ENCODE measurements around the gene PDGFRA.

The PDGFRA gene

DNA sequence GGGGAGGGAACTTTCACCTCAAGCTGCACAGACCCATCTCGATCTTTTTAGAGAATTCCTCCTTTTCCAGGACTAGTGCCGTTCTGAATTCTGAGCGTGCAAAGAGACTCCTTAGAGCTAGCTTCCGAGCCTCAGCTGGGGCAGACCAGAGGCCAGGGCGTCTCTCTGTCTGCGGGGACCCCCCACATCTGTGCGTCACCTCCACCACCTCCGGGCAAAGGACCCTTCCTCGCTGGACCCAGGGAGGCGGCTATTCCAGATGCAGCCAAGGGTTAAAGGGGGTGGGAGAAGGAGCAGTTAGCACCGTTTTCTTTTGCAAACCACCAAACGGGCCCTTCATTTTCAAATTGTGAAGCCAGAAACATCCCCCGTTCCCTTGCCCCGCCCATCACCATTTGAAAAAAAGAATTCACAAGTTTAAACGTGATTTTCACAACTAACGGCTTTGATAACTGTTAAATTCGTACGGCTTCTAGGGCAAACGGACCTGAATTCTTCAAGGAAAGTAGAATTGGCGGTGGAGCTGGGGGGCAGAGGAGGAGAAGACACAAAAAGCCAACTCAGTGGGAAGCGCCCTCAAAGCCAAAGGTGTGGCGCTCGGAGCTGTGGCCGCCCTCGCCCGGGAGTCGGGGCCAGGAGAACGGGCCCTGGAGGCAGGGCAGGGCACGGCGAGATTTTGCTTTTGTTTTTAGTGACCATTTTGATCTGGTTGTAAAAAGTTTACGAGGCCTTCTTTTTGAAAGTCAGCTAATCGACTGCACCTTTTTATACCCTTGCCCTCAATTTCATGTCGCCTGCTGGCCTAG, 3.3 kb upstream of the PDGFRA start:
- no peak for TF ChIP-seq Cebpa-rat (IDR thresholded peaks at IDR 0.05)
- peak overlapping the region in 5 of 10 experiments; percentile 13 to 51 (median 37); a peak in 9 of 20 replicates for H3K4me3 ChIP-seq
- H3K27me3 ChIP-seq, result peaks cover 69 to 79% (median 72%) of the 10 kb centered on the region in 11 experiments
- H4K20me1 ChIP-seq, result no peaks in the 10 kb centered on the region; a peak in 3 of 22 replicates
- peak overlapping the region in 9 of 11 experiments; percentile 17 to 74 (median 40); a peak in 11 of 22 replicates for H3K4me2 ChIP-seq
- H3K27ac ChIP-seq, result no peak overlapping the region
- peaks cover 0 to 11% (median 0%) of the 10 kb centered on the region in 10 experiments; a peak in 3 of 20 replicates for H3K4me1 ChIP-seq
- H3K9ac ChIP-seq, result no peak overlapping the region
- H3K36me3 ChIP-seq, result no peaks in the 10 kb centered on the region
- peaks cover 31 to 58% (median 49%) of the 10 kb centered on the region in 11 experiments for H3K9me3 ChIP-seq (replicated peaks in 1 of 11)

DNA sequence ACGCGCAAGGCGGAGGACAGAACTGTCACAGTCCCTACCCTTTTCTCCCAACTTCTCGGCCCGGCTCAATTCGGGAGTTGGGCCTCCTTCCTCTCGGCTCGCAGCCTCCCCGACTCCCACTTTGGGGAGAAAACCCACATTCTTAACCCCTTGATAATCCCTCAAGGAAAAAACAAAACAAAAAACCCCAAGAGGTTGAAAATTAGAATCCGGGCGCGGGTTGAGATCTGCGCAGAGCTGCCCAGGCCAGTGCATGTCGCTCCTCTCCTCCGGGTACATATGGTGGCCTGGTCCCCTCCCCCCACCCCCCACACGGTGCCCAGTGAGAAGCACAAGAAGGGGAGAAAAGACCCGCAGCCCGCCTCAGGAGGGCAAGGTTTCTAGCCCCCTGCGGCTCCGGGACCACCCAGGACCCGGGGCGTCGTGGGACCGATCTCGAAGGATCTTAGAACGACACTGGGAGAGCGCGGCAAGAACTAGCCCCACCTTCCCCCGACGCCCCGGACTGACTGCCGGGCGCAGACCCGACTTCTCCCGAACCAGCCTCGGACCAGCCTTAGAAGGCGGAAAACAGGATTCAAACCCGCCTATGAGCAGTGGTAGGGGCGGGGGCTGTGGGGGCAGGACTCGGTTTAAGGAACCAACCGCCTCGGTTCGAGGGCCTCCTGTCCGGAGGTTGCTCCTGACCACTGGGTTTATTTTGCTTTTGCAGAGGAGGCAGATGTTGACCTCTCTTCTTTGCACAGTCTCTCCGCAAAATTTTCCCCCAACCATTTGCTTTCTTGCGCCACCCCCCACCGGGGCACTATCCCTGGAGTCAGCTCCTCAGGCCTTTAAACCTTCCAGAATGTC, 2.5 kb upstream of the PDGFRA start:
- Histone ChIP-seq H3K4me3 (peak overlapping the region in 5 of 10 experiments; percentile 13 to 51 (median 37); a peak in 9 of 20 replicates), H3K9me3 (replicated peaks in 1 of 11) (peaks cover 39 to 66% (median 57%) of the 10 kb centered on the region in 11 experiments), H3K27me3 (peaks cover 77 to 88% (median 80%) of the 10 kb centered on the region in 11 experiments), H3K4me2 (peak overlapping the region in 9 of 11 experiments; percentile 17 to 74 (median 40); a peak in 11 of 22 replicates), H3K9ac (no peak overlapping the region), H4K20me1 (no peaks in the 10 kb centered on the region; a peak in 3 of 22 replicates), H3K4me1 (peaks cover 0 to 11% (median 0%) of the 10 kb centered on the region in 10 experiments; a peak in 3 of 20 replicates), H3K36me3 (no peaks in the 10 kb centered on the region; a peak in 1 of 22 replicates), H3K27ac (no peak overlapping the region)
- TF ChIP-seq Cebpa-rat (IDR thresholded peaks at IDR 0.05), result no peak

DNA sequence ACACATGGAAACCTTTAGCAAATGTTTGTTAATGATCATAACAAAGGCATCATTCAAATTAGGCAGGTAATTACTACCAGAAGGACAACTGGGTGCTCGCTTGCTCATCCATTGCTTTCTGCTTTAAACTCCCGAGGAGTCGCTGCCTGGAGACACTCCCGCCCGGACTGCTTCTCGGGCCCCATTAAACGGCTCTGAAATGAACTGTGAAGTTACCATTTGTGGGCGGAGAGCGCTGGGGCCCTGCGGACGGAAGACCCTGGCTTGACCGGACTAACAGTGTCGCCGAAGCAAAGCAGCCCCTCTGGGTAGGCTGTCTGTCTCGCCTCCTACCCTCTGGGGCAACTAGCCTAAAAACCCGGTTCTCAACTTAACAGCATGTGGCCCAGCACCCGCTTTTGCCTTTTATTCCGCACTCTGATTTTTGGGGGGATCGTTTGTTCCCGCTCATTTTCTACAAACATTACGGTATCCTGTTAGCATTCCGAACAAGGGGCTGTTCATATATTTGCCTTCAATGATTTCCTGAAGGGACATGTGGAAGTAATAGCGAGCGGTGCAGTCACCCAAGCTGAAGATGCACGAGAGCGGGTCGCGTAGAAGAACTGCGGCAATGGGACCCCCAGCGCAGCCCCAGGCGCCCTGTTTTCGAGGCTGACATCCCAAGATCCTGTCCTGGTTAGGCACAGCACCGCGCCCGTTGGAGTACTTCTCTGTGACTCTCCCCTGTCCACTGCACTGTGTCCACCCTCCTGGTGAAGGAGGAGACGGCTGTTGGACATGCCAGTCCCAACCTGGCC, 1.6 kb upstream of the PDGFRA start:
- Histone ChIP-seq H3K9ac (no peak overlapping the region), H3K4me3 (peak overlapping the region in 3 of 10 experiments; percentile 8 to 18 (median 14); a peak in 2 of 20 replicates), H4K20me1 (no peaks in the 10 kb centered on the region; a peak in 3 of 22 replicates), H3K4me1 (peaks cover 0 to 11% (median 0%) of the 10 kb centered on the region in 10 experiments; a peak in 3 of 20 replicates), H3K9me3 (replicated peaks in 1 of 11) (peaks cover 48 to 74% (median 65%) of the 10 kb centered on the region in 11 experiments), H3K27me3 (peaks cover 85 to 95% (median 89%) of the 10 kb centered on the region in 11 experiments), H3K27ac (no peak overlapping the region), H3K36me3 (peaks cover 0 to 5% (median 0%) of the 10 kb centered on the region in 11 experiments; a peak in 2 of 22 replicates), H3K4me2 (no peak overlapping the region)
- no peak for TF ChIP-seq Cebpa-rat (IDR thresholded peaks at IDR 0.05)

DNA sequence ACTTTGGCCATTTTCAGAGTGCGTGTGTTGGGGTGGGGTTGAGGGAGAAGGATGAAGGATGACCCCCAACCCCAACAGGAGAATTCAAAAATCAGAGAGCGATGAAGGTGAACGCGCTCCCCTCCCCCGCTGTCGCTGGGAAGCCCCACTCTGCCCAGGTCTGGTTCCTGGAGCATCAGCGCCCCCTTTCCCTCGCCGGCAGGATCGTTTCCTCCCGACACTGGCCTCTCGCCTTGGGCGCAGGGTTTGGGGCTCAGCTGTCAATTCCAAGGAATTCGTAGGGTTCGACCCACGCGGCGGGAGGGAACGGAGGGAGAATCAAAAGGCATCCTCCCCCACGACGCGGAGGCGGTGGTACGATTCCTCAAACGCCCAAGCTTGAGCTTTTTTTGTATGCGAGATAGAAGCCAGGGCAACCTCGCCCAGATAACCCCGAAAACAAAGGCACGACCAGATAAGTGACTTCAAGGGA, 1.0 kb upstream of the PDGFRA start:
- Histone ChIP-seq H3K27ac (no peak overlapping the region), H3K36me3 (peaks cover 0 to 5% (median 0%) of the 10 kb centered on the region in 11 experiments; a peak in 2 of 22 replicates), H3K27me3 (peaks cover 92 to 100% (median 95%) of the 10 kb centered on the region in 11 experiments), H3K4me2 (no peak overlapping the region), H3K4me3 (peak overlapping the region in 3 of 10 experiments; percentile 8 to 18 (median 14); a peak in 3 of 20 replicates), H4K20me1 (no peaks in the 10 kb centered on the region; a peak in 3 of 22 replicates), H3K9ac (no peak overlapping the region), H3K9me3 (replicated peaks in 1 of 11) (peaks cover 51 to 80% (median 69%) of the 10 kb centered on the region in 11 experiments), H3K4me1 (peaks cover 0 to 11% (median under 1%) of the 10 kb centered on the region in 10 experiments; a peak in 3 of 20 replicates)
- TF ChIP-seq Cebpa-rat (IDR thresholded peaks at IDR 0.05), result no peak

DNA sequence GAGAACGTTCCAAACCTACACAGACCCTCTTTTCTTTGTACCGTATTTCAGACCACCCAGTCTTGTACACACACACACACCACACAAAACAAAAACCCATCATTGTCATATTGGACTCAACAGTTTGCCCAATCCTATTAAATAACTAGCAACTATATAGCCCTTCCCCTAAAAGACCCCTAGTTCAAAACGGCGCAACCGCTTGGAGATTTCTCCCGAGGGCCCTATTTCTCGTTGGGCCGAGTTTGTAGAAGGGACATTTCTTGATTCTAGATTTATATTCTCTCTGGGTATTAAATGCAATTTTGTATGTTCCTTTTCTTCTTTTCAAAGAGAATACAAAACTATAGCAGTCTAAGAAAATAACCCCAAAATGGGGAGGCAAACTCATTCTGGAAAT, 547 bp upstream of the PDGFRA start:
- TF ChIP-seq Cebpa-rat (IDR thresholded peaks at IDR 0.05), result no peak
- Histone ChIP-seq H4K20me1 (no peaks in the 10 kb centered on the region; a peak in 3 of 22 replicates), H3K4me3 (no peak overlapping the region), H3K27ac (no peak overlapping the region), H3K4me1 (peaks cover 2 to 13% (median 5%) of the 10 kb centered on the region in 10 experiments; a peak in 12 of 20 replicates), H3K9ac (no peak overlapping the region), H3K9me3 (replicated peaks in 1 of 11) (peaks cover 51 to 82% (median 69%) of the 10 kb centered on the region in 11 experiments), H3K36me3 (peaks cover 0 to 5% (median 0%) of the 10 kb centered on the region in 11 experiments; a peak in 2 of 22 replicates), H3K27me3 (peaks cover 96 to 100% (median 99%) of the 10 kb centered on the region in 11 experiments), H3K4me2 (no peak overlapping the region)

DNA sequence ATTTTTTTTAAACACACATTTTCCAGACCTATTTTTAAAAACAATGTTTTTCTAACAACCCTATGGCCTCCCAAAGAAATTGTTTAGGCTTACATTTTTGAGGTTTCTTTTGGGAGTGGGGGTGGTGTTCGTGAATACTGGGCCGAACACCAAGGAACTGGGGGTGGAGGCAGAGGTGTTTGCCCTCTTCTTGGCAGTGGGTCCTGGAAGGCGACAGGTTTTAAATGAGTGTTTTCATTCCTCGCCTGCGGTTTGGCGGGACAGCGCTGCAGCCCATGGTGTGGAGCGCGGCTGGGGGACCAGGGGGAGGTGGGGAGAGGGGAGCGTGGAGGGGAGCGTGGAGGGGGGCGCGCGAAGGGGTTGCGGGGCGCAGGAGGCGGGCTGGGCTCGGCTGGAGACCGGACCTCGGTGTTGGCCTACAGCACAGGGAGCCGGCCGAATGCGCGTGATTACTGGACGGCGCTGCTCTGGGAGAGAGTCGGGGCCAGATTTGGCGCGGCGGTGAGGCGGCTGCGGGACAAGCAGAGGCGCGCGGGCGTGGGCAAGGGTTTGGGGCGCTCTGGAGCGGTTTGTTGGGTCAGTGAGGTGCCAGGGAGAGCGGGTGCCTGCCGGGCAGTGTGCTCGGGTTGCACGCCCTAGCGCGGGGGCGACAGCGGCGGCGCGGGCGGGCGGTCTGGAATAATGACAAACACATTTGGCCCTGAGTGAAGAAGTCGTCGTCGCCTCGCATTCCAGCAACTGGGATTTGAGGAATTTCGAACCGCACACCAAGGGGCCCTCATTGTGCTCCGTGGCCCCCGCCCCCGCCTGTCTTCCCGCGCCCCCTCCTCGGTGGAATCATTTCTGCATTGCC, 764 bp downstream of the PDGFRA start:
- Histone ChIP-seq H3K27ac (no peak overlapping the region), H3K9me3 (replicated peaks in 1 of 11) (peaks cover 51 to 86% (median 69%) of the 10 kb centered on the region in 11 experiments), H3K9ac (no peak overlapping the region), H3K4me2 (no peak overlapping the region), H4K20me1 (no peaks in the 10 kb centered on the region; a peak in 3 of 22 replicates), H3K4me3 (0 out of 20 replicates have a peak overlapping the region, but pooled peaks of 1 of the 10 experiments have one; percentile 7), H3K27me3 (peaks cover 93 to 94% (median 94%) of the 10 kb centered on the region in 11 experiments), H3K36me3 (peaks cover 0 to 5% (median 0%) of the 10 kb centered on the region in 11 experiments; a peak in 2 of 22 replicates), H3K4me1 (peaks cover 7 to 19% (median 10%) of the 10 kb centered on the region in 10 experiments; a peak in 14 of 20 replicates)
- TF ChIP-seq Cebpa-rat (IDR thresholded peaks at IDR 0.05), result no peak

Data from BLaER1 treated with 17β-estradiol and CSF1 and Interleukin-3, amounts not matched to agents 10 nM and 100 nM (cell line).